ENCODE measurements around the gene FSHB.
"Not testable (repeated sequence)": the region's sequence is repeated elsewhere in the genome, so short reads cannot be mapped to it uniquely, and the experiment has no call there.

The FSHB gene

DNA sequence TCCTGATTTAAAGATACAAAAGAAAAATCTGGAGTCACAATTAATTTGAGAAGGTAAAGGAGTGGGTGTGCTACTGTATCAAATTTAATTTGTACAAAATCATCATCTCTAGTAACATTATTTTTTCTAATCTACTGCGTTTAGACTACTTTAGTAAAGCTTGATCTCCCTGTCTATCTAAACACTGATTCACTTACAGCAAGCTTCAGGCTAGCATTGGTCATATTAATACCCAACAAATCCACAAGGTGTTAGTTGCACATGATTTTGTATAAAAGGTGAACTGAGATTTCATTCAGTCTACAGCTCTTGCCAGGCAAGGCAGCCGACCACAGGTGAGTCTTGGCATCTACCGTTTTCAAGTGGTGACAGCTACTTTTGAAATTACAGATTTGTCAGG lies at the start of gene FSHB:
TSS of gene FSHB (plus strand) at position 301 of the 400 bp plus-strand sequence. CDS start 889 bp downstream, outside the sequence.
- DNase-seq (ENCODE audit: low read depth in 2 of 2) = no peak

DNA sequence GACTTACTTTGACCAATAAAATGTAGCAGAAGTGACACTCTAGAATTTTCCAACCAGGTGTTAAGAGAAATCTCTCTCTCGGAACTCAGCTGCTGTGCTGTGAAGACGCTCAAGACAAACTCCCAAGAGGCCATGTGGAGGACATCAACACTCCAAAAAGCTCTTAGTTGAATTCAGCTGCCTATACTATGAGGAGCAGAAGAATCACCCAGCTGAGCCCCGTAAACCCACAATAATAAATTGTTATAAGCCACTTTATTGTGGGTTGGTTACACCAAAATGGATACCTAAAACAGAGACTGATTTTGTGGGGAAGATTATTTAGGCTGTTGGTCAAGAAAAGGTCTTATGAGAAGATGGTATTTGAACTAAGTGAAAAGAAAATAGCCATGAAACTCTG lies 44.1 kb upstream of the FSHB start:
- no peak for DNase-seq (ENCODE audit: low read depth in 2 of 2)

DNA sequence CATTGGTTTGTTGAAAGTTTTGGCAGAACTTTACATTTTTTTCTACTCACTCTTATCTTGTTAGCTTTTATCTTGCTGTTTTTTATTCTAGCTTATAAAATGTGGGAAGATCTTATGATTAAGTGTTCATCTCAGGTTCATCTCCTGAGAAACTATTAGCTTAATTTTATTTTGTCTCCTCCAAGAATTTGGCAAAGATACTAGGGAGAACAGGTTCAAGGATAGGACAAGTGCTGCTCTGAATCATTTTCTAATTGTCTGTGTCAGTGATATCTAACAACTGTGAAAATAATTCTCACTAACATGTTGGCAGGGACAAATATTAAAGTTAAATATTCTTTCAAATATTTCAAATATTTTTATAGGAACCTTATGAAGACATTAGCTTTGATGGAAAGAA lies 38.2 kb upstream of the FSHB start:
- no peak for DNase-seq (ENCODE audit: low read depth in 2 of 2)

DNA sequence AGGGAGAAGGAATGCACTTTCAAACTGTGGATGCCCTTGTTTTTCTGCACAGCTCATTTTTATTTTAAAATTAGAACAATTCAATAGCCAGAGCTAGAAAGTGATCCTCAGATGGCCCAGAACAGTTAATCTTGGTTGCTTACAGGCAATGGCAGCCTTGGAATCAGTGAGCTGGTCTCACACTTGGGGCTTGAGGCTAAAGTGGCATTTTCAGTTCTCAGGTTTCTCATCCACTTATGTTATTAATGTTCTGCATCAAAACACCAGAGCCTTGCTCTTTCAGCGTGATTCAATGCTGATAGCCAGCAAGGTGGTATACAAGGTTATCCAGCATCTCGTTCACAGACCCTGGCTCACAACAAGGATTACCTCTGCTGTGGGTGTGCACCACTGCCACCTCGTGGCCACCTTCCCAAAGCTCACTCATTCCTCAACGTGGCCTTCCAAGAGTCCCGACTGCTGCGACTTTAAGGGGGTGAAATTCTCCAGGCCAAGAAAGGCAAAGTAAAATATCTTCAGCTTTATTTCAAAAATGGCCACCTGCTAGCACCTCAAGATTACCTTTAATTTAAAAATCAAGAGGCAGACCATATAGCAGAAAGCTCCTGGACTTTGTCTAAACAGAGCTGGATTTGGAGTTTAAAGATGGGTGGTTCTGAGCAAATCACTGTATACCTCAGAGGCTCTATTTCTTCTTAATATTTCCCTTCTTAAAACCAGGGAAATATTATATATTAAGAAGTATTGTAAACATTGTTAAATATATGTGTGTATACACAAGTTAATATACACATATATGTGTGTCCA lies 34.2 kb upstream of the FSHB start:
- peak; percentile 0 to 24 for DNase-seq (ENCODE audit: low read depth in 2 of 2)

DNA sequence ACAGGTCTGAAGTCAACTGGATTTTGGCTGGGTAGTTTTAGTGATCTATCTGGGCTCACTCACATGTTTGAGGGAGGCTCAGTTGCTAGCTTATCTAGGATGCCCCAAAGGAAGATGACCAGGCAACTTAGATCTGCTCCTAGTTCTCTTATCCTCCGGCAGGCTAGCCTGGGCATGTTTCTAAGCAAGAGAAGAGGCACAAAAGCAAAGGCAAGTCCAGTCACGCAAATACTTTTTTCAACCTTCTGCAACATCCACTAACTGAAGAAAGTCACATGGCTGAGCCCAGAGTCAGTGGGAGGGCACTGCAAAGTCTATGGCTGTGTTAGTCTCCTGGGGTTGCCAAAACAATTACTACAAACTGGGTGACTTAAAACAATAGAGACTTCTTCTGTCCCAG lies 32.9 kb upstream of the FSHB start:
- no peak for DNase-seq (ENCODE audit: low read depth in 2 of 2)

DNA sequence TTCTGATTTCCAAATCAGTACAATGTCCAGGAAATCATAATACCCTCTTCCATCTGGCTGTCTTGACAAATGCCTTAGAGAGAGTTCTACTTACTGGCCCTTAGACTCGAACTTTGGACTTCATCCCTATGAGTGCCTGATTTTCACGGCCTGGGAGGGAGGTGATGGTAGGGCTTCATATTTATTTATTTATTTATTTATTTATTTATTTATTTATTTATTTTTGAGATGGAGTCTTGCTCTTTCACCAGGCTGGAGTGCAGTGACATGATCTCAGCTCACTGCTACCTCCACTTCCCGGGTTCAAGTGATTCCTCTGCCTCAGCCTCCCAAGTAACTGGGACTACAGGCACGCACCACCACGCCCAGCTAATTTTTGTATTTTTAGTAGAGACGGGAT lies 27.8 kb upstream of the FSHB start:
- not testable (repeated sequence) for DNase-seq (ENCODE audit: low read depth in 2 of 2)

DNA sequence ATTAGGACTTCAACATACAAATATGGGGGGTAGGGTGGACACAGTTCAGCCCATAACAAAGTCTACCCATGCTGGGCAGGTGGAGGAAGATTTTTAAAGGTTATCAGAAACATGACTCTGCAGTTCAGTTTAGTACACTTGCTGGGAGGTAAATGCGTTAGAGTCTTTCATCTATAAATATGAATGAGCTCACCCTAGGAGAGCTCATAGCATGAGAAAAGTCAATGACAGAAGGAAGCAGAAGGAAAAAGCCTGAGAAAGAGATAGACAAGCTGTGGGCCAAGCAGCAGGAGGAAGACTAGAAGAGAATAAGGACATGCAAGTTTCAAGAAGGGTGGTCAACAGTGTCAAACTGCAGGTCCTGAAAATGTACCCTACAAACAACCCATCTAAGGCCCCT lies 27.0 kb upstream of the FSHB start:
- DNase-seq (ENCODE audit: low read depth in 2 of 2) = no peak

DNA sequence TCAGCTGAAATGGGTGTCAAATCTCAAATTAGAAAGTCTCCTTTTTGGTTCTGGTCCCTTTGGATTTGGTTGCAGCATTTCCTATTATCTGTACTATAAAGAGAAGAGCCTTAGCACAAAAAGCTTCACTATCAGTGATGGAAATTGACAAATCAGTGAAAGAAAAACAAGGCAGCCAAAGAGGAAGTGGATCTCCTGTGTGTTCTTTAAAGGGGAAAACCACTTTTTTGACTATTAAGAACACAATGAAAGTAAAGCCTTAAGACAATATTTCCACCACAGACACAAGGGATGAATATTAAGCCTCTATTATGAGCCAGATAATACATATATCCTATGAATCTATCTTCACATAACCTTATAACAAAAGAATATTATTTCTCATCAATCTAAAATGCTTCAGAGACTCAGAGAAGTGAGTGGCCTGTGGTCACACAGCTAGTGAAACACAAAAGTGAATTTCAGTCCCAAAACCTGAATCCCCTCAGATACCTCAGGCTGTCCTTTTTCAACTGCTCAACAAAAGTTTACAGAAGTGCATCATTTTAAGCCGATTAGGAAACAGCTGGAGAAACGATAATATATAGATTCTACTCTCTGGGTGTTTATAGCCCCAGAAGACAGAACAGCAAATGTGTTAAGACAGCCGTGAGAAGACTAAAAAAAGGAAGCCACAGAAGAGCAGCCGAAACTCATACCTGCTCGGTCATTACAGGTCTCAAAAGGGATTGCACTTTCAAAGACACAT lies 24.4 kb upstream of the FSHB start:
- DNase-seq (ENCODE audit: low read depth in 2 of 2) = no peak

DNA sequence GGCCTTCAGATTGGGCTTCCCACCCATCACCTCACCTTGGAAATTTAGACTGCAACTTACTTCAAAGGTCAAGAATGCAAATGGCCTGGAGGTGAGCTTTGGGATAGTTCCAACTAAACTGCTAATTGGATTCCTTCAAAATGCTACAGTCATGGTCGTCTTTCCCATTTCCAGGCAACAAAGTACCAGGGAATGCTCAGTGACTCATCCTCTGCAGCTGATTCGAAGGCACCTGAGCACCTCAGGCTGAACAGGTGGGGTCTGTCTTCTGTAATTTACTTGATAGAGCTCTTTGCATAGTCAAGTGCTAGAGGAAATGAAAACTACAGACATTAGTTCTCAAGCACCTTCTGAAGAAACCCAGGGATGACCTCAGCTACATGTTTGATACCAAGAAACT lies 20.5 kb upstream of the FSHB start:
- DNase-seq (ENCODE audit: low read depth in 2 of 2) = no peak

DNA sequence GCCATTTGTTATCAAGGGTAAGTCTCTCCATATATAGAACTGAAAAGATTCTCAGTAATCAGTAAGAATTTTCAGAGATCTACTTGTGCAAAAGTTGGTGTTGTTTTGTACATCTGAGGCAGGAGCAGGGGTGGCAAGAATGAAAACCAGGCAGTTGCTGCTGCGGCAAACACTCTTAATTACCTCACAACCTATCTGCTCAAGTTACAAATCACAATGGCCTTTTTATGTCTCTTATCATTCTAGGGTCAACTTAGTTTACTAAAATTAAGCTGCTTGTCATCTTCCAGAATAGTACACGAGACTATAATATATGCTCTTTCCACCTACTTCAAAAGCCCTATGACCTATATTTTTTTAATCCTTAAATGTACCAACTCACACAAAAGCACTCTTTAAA lies 14.3 kb upstream of the FSHB start:
- no peak for DNase-seq (ENCODE audit: low read depth in 2 of 2)

DNA sequence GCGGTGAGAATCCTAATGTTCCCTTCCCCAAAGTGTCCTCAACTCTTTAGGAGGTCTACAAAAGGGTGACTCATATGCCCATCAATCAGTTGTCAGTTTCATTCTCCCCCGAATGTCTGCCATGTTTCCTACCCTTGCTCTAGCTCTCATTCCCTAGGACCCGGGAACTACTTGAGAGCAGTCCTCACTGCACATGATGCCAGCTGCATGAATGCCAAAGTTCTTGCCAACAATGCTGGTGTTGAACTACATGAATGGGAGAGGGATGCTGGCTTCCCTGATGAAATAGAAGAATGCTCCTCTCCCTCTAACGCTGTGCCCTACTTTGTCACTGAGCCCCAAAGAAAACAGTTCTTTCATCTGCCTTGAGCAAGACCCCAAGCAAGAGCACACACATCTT lies 12.5 kb upstream of the FSHB start:
- no peak for DNase-seq (ENCODE audit: low read depth in 2 of 2)

DNA sequence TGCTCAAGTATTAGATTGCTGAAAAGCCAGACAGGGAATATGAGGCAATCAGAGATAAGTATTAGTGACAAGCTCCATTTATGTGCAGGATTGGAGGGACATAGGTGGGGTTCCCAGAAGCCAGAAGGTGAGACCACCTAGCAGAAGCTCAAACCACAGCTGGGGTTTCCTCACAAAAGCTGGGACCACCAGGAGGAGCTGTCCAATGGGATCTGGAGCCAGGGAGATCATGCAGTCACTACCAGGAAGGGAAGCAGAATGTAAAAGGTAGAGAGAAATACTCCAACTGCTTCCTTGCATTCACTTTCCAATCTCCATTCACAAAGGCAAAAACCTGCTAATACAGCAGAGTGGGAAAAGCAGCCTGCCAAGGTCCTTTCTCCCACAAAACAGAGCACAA lies 5.2 kb upstream of the FSHB start:
- DNase-seq (ENCODE audit: low read depth in 2 of 2) = no peak

DNA sequence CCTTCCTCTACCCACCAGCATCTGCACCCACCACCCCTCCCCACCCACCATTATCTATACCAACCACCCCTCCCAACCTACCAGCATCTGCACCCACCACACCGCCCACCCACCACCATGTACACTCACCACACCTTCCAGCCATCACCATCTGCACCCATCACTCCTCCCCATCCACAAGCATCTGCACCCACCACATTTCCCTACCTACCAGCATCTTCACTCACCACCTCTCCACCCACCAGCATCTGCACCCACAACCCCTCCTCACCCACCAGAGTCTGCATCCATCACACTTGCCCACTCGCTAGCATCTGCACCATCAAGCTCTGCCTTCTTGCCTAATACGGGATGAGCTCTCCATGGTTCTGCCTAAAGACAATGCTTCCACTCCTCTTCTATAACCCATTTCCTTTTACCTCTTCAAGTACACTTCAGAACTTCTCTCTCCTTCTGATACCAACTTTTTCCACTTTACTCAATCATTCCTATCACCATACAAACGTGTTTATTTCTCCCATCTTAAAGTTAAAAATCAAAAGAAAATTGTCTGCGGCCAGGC lies 2.4 kb upstream of the FSHB start:
- no peak for DNase-seq (ENCODE audit: low read depth in 2 of 2)

DNA sequence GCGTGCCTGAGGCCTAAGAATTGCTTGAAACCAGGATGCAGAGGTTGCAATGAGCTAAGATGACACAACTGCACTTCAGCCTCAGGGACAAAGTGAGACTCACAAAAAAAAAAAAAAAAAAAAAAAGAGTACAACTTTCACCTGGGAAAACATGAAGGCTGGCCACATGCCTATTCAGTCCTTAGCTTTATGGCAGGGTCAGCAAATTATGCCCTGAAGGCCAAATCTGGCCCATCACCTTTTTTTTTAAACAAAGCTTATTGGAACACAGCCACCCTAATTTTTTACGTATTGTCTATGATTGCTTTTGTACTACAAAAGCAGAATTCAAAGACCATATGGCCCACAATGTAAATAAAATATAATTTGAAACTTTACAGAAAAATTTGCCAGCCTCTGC lies 8.2 kb downstream of the FSHB start:
- no peak for DNase-seq (ENCODE audit: low read depth in 2 of 2)

DNA sequence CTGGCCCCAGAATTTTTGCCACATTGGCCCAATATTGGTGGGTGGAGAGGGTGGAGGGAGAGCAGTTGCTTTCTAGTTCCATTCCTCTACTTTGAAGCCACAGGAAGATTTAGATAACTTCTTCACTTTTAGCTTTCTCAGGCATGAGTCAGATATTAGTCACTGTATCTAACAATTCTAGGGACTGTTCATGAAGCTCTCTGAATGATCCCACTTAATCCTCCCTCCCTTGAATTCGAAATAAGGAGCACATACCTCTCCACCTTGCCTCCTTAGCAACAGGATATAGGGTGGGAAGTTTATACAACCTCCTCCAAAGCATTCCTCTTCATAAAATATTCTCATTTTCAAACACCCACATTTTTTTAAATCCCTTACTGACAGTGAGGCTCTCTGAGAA lies 13.5 kb downstream of the FSHB start:
- DNase-seq (ENCODE audit: low read depth in 2 of 2) = no peak

DNA sequence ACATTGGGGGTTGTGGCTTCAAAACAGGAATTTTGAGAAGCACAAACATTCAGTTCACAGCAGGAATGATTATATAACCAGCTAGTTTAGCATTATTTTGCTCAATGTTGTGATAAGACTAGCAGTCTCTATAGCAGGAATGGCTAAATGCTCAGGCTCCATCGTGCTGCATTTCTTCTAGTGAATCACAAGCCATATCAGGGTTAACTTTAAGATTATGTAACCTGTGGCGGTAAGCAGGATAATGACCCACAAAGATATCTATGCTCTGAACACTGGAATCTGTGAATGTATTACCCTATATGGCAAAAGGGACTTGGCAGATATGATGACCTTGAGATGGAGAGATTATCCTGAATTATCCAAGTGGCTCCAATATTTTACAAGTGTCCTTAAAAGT lies 14.8 kb downstream of the FSHB start:
- no peak for DNase-seq (ENCODE audit: low read depth in 2 of 2)

DNA sequence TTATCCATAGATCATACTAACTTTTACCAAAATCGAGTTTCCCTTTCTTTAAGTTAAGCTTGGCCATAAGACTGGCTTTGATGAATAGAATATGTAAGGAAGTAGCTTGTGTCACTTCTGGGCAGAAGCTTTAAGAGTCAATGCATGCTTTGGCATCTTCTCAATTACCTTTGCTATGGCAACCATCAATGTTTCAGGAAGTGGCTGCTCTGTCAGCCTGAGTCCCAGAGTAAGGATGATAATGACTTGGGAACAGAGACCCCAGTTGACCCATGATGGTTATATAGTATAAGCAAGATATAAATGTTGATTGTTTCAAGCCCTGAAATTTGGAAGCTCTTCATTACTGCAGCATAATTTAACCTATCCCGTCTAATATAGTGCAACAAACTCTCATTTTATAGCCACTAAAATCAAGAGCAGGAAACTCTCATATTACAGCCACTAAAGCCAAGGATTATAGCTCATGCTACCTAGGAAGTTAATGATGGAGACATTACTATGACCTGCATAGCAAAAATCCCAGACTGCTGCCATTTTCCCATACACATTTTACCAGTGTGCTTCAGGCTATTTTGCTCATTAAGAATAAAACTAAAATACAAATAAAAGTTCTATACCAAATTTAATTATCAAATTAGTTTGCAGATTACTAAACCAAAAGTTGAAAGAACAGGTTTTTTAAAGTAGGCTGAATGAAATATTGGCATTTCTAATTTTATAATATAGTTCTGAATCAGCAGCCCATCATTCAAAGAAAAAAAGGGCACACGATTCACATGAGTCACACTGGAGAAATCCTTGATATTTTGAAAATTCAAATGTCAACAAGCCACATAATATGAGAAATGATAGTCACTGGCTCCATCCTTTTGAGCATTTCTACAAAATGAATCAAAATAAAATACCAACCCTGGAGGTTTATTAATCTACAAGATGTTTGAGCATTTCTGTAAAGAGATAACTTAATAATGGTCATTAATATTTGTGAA lies 23.8 kb downstream of the FSHB start:
- no peak for DNase-seq (ENCODE audit: low read depth in 2 of 2)

DNA sequence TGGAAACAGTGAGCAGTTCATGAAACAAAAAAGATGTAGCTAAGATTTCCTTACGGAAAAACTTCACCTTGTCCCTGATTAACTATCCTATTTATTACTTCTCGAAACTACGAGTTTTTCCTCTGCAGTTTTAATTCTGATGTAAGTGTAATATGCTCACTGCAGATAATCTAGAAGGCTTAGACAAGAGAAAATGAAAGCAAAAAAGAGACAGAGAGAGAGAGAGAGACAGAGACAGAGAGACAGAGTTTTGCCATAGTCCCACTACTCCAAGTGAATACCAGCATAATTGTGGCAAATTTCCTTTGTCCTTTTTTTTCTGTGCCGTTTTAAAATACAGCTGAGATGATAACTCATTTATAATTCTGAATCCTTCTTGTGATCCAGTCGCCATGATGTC lies 24.8 kb downstream of the FSHB start:
- no peak for DNase-seq (ENCODE audit: low read depth in 2 of 2)

DNA sequence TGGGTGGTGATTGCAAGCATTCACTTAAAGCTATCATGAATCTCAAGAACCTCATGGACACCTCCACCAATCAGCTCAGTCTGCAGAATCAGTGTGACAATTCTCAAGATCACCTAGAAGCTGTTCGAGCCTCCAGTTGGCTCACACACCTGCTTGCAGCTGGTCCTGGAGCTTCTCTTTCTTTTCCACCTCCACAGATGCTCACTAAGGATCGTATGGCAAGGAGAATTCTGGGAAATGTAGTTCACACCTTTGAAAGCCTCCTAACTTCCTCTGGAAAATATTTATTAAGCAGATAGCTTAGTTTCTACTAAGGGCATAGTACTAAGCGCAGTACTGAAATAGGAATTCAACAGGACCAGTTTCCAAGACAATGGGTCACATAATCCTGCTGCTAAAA lies 26.2 kb downstream of the FSHB start:
- no peak for DNase-seq (ENCODE audit: low read depth in 2 of 2)

DNA sequence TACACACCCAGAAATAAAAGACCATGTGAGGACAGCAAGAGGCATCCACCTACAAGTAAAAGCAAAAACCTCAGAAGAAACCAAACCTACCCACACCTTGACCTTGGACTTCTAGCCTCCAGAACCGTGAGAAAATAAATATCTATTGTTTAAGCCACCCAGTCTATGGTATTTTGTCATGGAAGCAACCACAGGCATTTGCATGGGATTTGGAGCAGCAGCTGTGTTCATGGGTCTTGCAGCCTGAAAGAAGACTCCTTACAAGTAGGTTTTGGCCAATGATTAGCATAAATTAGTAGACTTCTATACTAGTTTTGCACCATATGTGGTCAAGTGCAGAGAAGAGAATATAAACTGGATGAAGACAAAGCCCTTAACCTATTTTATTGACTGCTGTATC lies 27.9 kb downstream of the FSHB start:
- no peak for DNase-seq (ENCODE audit: low read depth in 2 of 2)

DNA sequence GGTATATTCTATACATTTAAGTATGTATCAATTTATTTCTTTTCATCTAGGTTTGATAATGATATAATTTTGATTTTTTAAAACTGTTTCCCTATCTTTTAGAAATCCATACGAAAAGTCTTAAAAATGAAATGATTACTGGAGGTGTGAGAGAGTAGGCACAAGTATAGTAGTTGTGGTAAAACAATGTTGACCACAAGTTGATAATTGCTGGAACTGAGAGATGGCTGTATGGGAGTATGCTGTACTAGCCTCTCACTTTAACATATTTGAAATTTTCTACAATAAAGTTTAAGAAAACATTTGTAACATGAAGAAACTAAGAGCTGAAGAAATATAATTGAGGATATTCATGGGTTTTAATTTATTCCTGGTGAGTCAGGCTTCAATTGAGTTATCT lies 30.0 kb downstream of the FSHB start:
- DNase-seq (ENCODE audit: low read depth in 2 of 2) = no peak

DNA sequence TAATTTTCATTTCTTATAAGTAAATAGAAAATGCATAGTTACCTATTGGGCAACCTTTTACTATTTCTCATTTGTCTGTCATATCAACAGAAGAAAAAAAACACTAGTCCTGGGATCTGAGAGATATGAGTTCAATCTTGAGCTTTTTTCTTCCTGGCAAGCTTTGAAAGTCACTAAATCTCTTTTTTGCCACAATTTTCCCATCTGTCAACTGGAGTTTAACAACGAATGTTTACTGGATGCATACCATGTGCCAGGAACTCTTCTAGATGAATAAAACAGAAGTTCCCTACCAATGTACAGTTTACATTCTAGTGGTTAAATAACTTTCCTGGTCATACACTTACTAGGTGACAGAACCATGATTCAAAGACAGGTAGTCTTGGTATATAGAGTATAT lies 31.0 kb downstream of the FSHB start:
- no peak for DNase-seq (ENCODE audit: low read depth in 2 of 2)

Measured in stimulated activated CD4-positive, alpha-beta T cell treated with anti-CD3 and anti-CD28 coated beads, Interleukin-12 subunit alpha, Interleukin-12 subunit beta, amount 100 ng/mL, for 24 hours (primary cell).